CD4-positive, alpha-beta T cell treated with Interleukin-17A for 1 hour (primary cell): Measurements from ENCODE around the gene RALGPS1.

Experiments
- DNase-seq: peaks from one replicate; pipeline ENCODE4 v3.0.0-alpha.2; 2020

Gene RALGPS1

GRCh38 chr9:127237801-127238200 is 323.2 kb downstream of the RALGPS1 start:
- DNase-seq = no peak

- DNase-seq = no peak
Measured at GRCh38 chr9:127241354-127241753, 326.8 kb downstream of the RALGPS1 start.

DNA sequence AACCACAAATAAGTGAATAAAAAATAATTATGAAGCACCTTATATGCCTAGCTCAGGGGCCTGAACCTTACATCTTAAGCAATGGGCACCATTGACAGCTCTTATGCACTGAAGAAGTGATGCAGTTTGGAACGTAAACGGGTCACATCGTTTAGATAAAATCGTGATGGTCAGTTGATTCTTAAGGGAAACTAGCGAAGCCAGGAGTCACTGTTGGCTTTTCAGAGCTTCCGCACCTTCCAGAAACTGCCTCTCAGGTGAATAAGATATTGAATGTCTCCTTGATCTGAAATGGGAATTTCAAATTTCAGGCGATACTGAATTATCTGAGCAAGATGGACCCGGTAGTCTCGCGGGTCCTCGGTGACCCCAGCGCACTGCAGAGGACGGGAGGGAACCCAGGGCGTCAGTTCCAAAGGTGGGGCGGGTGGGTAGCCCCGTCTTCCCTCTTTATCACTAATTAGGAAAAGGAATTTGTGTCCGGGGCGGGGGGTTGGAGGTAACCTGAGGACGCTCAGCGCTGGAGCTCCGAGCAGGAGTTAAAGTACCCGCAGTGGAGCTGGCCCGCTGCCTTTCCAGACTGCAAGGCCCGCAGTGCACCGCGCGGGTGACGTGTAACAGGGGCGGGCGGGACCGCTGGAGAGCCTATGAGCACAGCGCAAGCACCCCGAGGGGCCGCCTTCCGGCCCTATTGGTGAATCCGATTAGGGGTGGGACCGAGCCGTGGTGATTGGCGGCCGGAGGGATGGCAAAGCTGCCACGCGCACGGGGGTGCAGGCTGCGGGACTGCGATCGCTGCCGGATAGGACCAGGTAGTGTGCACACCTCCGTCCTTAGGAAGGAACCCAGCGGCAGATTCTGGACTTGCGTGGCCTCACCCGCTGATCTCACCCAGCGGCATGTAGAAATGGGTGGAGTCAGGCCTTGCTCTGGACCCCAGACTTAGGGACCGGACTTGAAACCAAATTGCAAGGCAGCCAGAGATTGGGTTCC is 330.3 kb downstream of the RALGPS1 start:
- peak; percentile 93 for DNase-seq

GRCh38 chr9:127245637-127246164 is 331.1 kb downstream of the RALGPS1 start:
- no peak for DNase-seq

DNA sequence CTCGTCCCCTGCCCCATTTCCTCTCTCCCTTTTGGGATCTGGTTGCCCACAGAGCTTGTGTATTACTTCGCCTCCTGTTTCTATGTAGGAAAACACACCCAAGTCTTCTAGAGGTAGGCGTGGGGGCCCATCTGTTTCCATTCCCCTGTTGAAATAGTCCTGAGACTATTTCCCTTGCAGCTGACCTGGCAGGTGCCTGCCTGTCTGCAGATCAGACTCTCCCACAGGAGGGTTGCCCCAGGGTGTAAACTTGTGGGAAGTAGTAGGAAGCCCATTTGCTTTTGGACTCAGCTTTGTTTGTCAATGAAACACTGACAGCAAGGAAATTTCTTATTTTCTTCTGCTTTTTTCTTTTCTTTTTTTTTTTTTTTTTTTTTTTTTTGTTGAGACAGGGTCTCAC is 333.7 kb downstream of the RALGPS1 start:
- no peak for DNase-seq

GRCh38 chr9:127249877-127250276 is 335.3 kb downstream of the RALGPS1 start:
- no peak for DNase-seq

DNA sequence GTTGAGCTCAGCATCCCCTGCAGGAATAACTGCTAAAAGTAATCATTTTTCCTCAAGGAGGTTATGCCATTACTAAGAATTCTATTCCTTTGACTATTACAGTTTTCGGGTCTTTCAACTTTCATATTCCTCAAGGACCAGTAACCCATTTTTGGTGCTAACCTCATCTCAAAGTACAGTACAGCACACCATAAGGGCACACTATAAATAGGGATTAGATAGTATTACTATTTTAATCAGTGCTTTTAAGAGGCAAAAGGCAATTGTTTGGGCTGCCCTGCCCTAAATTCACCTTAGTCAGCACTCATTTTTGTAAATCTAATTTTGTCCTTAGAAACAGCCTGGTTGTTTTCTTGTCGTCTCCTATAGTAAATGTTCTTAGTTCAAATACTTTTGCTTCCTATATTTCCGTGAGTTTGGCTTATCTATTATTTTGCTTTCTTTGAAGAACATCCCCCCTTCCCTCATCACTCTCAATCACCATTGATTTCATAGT is 336.4 kb downstream of the RALGPS1 start:
- no peak for DNase-seq

DNA sequence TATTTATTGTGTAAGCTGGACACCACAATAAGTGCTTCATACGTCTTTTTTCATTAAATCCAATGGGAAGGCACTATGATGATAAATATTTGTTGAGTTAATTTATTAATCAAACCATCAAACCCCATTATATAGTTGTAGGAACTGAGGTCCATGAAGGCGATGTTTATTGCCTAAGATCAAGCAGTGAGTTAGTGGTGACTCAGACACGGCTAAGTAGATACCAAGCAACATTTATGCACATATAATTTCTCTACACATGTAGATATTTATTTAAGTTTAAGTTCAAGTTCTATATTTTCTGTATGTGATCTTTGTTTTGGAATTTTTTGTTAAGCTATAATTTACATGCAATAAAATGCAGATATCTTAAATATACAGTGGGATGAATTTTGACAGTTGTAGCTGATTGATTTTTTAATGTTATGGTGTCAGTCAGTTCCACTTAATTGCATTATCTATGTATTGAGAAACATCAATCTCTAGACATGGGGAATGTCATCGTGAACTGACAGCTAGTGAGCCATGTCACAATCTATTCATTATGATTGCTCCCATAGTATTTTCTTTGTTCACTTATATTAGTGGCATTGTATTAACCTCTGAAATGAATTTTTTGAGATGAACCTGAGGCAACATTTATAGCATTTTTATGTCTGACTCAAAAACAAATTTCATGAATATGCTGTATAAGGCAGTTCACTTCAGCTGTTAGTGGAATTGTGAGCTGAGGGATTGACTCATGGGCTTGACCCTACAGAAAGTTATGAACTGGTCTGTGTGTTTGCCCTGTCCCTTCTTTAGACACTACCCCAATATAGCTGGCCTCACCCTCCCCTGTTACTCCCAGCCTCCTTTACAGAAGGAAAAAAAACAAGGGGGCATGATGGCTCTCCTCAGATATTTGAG is 338.1 kb downstream of the RALGPS1 start:
- no peak for DNase-seq

DNA sequence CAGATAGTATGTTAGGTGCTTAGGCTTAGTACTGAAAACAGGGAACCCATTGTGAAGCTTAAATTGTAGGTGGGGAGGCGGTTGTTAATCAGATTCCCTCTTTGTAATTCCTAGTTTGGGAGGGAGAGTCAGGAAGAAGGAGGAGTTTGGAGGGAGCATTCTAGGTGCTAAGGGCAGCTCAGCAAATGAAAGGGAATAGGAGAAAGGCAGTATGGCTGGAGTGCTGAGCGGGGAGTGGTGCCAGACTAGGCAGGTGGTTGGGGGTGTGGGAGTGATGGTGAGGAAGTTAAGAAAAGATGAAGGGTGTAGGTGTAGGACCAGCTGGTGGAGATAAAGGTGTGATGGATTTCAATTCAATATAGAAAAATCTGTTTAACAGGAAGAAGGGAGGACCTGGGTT is 338.9 kb downstream of the RALGPS1 start:
- no peak for DNase-seq

DNA sequence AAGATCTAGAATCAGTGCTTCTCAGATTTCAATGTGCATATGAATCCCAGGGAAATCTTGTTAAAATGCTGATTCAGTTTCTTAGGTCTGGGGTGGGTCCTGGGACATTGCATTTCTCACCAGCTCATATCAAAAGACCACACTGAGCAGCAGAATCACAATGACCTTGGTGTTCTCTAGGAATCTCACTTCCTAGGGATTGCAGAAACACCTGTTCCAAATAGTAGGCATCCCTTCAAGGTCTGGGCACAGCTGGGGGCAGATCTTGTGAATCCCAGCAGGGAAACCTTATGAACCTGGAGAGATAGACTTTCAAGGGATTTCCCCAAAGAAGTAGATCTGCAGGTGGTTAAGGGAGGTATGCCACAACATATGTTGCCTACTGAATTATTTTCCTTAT is 341.1 kb downstream of the RALGPS1 start:
- no peak for DNase-seq

DNA sequence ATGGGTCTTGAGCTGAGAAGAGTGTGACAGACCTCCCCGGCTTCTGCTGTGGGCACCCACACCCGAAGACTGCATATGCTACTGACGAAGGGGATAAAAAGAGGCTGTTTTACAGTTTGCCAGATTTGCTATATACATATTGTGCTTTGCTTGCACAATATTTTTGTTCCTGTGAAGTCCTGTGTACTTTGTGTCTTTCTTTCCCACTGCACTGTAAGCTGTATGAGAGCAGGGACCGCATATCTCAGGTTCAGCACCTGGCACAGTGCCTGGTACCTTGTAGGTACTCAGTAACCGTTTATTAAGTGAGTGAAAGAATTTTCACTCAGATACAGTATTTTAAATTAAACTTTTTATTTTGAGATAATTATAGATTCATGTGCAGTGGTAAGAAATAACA is 341.7 kb downstream of the RALGPS1 start:
- DNase-seq = no peak

GRCh38 chr9:127258606-127259471 is 344.3 kb downstream of the RALGPS1 start:
- no peak for DNase-seq

DNA sequence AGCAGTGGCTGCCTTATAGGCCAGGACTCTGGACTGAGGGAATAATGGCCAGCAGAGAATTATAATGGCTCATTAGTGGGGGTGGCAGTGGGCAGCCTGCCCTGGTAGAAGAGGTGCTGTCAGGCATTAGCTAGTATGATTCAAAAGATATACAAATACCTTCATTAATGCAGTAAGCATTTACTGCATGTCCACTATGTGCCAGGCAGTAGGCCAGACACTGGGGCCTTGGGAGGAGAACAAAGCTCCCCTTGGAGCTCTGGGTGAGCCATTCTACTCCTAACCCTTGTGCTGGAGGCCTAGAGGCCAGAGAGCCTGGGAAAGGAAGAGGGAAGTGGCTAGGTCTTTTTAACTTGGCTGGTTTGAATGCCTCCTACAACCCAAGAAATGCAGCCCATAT is 348.0 kb downstream of the RALGPS1 start:
- DNase-seq = no peak

DNA sequence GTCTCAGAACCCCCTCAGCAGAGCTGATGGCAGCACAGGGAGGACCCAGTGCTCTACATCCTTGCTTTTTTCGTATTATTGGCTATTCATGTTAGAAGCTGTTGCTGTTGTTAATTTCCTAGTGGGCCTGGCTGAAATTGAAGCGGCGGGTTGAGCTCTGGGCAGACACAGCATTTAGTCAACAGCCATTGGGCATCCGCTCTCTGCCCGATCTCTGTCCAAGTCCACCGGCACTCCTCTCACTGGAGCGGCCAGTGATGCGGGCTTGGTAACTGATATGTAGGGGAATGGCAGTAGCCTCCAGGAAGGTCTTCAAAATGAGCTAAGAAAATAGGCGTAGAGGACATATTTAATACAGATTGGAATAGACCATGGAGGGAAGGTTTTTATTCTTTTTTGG is 348.7 kb downstream of the RALGPS1 start:
- no peak for DNase-seq

- DNase-seq = no peak
Measured at GRCh38 chr9:127263664-127264063, 349.1 kb downstream of the RALGPS1 start.

DNA sequence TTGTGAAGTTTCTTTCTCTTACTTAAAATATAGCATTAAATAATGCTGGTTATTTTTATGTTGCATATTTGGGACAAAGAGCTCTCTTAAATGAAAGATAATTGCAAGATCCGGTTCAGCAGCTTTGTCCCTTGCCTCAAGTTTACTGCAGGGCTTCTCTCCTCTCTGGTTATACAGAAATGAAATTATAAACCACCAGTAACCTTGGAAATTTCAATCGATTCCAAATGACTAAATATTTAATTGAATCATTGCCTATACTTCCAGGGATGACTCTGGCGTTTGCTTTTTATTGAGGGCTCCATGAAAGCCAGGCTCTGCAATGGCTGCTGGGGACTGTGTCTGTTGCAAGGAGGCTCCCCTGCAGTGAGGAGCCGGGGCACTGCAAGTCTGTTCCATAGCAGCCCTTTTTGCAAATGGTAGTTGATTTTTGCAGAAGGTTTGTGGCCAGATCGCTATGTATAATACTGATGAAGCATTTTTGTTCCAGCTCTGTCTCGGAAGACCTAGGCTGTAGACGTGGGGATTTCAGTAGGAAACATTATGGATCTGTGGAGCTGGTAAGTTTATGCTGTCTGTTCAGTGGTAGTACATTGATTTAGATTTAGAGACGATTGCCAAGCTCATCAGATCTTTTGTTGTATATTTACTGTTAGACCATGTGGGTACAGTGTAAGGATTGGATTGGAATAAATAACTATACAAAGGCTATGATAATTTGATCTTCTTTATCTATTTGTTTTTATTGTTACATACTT is 350.1 kb downstream of the RALGPS1 start, which contains the start of gene GARNL3:
TSS of gene GARNL3 (plus strand) at position 313 of the 758 bp plus-strand sequence. CDS start at position 417, 104 bp downstream.
- DNase-seq = no peak

DNA sequence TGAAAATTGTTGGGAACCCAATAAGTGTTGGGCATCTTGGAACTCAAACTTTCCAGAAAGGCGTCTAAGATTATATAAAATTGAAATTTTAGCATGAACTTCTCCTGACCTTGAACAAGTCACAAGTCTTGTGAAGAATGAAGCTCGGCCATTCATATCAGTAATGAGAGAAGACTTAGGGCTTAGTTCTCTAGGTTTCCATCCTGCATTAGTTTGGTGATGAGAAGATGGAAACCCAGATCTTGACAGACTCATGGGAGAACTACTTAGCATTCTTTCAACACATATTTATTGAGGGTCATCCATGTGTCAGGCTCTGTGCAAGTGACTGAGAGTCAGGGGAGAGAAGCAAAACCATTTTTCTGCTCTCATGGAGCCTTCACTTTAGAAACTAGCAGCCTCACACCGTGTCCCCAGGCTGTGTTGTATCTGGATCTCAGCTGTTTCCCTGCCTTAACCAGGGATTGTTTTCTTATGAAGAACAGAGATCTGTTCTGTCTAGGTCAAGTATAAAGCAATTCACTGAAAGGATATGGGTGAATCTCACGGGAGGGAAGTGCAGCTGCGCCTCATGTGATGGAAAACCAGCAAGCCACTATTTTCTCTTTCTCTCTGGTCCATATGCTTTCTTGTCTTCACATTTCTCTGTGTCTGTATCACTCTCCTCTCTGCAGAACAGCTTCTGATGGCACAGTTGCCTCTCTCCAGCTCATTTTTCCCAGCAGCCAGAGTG is 353.4 kb downstream of the RALGPS1 start:
- DNase-seq = no peak

DNA sequence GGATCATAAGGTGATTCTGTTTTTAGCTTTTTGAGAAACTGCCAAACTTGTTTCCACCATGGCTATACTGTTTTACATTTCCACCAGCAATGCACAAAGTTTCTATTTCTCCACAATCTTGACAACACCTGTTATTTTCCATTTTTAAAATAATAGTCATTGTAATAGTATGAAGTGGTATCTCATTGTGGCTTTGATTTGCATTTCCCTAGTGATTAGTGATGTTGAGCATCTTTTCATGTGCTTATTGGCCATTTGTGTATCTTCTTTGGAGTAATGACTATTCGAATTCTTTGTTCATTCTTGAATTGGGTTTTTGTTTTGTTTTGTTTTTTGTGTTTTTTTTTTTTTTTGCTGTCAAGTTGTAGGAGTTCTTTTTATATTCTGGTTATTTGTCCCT is 354.9 kb downstream of the RALGPS1 start:
- no peak for DNase-seq
